A673 (cell line): ENCODE measurements around the gene BCL3. TPM values are rescaled to one million over a fixed set of nuclear protein-coding genes. Genes with fewer than 3 reads are reported as not detected.

Experiments used
- BruUV-seq: library from RNA; stranded (reverse); fragments of 400-500 nt; replicated peaks from 2 replicates; lab custom pipeline; 2021; lab: Mats Ljungman, UMichigan
- CTCF ChIA-PET: fragments of 300-600 bp; sonication (Branson Sonifier 250); formaldehyde crosslinking; loops from one replicate; lab custom pipeline; 2022; ENCODE audit warnings: antibody characterized with exemption; lab: Charles Lee
- POLR2A ChIA-PET: fragments of 300-600 bp; sonication (Branson Sonifier 250); formaldehyde crosslinking; loops from one replicate; lab custom pipeline; 2022; ENCODE audit warnings: antibody characterized with exemption; ENCODE audit not compliant: low non-redundant PET; lab: Charles Lee
- DNase-seq: peaks from one replicate; pipeline ENCODE4 v3.0.0-alpha.2; 2015; ENCODE audit warnings: low spot score
- H3K27ac ChIP-seq: fragments of 200-600 bp; sonication (generic); 2 replicates; pipeline ENCODE4 v1.5.1; 2016; ENCODE audit warnings: mixed run types, low read depth, mild to moderate bottlenecking, mixed read lengths, antibody characterized with exemption, low read length; ENCODE audit not compliant: poor library complexity, severe bottlenecking
- H3K27me3 ChIP-seq: fragments of 200-600 bp; sonication (generic); replicated peaks from 2 replicates; pipeline ENCODE4 v1.6.1; 2017; ENCODE audit warnings: mixed run types, low read depth, mild to moderate bottlenecking, mixed read lengths, antibody characterized with exemption, low read length; ENCODE audit not compliant: insufficient read depth, poor library complexity
- H3K36me3 ChIP-seq: fragments of 200-600 bp; sonication (generic); 2 replicates; pipeline ENCODE4 v1.6.1; 2016; ENCODE audit warnings: mixed run types, mild to moderate bottlenecking, mixed read lengths, antibody characterized with exemption, low read length; ENCODE audit not compliant: insufficient read depth, poor library complexity, severe bottlenecking
- H3K4me1 ChIP-seq: fragments of 200-600 bp; sonication (generic); 2 replicates; pipeline ENCODE4 v1.6.1; 2017; ENCODE audit warnings: mixed run types, mild to moderate bottlenecking, mixed read lengths, antibody characterized with exemption, low read length; ENCODE audit not compliant: insufficient read depth, poor library complexity, severe bottlenecking
- H3K4me3 ChIP-seq: fragments of 200-600 bp; sonication (generic); 2 replicates; pipeline ENCODE4 v1.5.1; 2016; ENCODE audit warnings: low read depth, mixed run types, mild to moderate bottlenecking, mixed read lengths, low read length; ENCODE audit not compliant: poor library complexity, severe bottlenecking
- H3K9me3 ChIP-seq: fragments of 200-600 bp; sonication (generic); 2 replicates; pipeline ENCODE4 v1.6.1; 2016; ENCODE audit warnings: mixed run types, low read depth, mild to moderate bottlenecking, mixed read lengths, antibody characterized with exemption, low read length; ENCODE audit not compliant: poor library complexity, severe bottlenecking
- EZH2 ChIP-seq: fragments of 200-600 bp; sonication (generic); IDR thresholded peaks from 2 replicates; pipeline ENCODE4 v1.6.1; 2017; ENCODE audit warnings: borderline replicate concordance, low read depth, mild to moderate bottlenecking, mixed read lengths, antibody characterized with exemption, low read length; ENCODE audit not compliant: poor library complexity, severe bottlenecking
- intact Hi-C: fragments of 100-400 bp; cut with micrococcal nuclease; formaldehyde crosslinking; loops from one replicate; pipeline ENCODE4 v1.10.0; 2022; ENCODE audit not compliant: unreplicated experiment
- total RNA-seq: library from RNA; stranded (reverse); gene quantifications from 2 replicates; pipeline ENCODE4 v1.2.3, GENCODE V29; 2021
- TF ChIP-seq, protein P1 (sequence below): fragments of 300-800, 200-600 bp; sonication (generic); conservative IDR thresholded peaks from 2 replicates; pipeline ENCODE4 v1.5.1; 2017; ENCODE audit warnings: low read depth, mild to moderate bottlenecking, antibody characterized with exemption, low read length, moderate library complexity, mixed read lengths

BCL3 gene
- total RNA-seq, 1 experiment from 2014 or later, result 6.6 TPM

DNA sequence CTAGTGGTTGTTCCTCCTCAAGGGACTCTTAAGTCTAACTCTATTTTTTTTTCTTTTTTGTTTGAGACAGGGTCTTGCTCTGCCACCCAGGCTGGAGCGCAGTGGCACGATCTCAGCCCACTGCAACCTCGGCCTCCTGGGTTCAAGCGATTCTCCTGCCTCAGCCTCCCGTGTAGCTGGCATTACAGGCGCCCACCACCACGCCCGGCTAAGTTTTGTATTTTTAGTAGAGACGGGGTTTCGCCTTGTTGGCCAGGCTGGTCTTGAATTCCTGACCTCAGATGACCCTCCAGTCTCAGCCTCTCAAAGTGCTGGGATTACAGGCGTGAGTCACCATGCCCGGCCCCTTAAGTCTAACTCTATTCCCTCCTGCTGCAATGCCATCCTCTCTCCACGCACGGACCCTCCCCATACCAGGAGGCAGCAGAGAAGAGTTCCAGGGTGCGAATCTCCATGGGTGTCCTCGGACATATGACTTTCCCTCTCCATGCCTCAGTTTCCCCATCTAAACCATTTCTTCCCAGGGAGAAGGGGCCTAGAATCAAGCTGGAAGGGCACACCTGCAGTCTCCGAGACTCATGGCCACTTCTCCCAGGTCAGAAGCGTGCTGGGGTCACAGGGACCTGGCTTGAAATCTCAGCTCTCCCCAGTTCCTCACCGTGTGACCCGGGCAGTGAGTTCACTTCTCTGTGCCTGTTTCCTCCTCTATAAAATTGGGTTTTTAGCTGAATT lies 6.0 kb upstream of the BCL3 start:
- BruUV-seq, result no TSS peak
- CTCF ChIA-PET, result interaction anchor here (0.6 kb wide), 1 partner anchor 19 kb away, joined by 3 read pairs; no protein-coding TSS in a partner anchor

DNA sequence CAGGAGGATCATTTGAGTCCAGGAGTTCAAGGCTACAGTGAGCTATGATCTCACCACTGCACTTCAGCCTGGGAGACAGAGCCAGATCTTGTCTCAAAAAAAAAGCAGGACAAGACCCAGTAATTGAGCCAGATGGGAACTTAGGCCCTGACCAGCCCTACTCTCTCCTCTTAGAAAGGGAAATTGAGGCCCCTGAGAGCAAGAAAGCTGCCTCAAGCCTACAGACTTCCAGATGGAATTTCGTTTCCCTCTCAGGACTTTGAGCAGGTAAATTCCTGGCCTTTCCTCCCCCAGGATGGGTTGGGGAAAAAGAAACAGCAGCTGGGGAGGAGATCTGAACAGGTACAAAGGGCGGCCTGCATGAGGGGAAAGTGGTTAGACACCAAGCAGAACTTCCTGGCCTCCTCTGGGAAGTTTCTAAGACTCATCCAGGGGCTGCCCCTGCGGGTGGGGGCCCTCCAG lies 3.6 kb upstream of the BCL3 start:
- no peaks in the 10 kb centered on the region for H3K27me3 ChIP-seq
- no peaks in the 10 kb centered on the region for H3K36me3 ChIP-seq
- CTCF ChIA-PET, result no interaction called here
- intact Hi-C loops, result no loop called here
- POLR2A ChIA-PET, result no interaction called here
- H3K4me1 ChIP-seq, result peaks cover 40% of the 10 kb centered on the region
- peak overlapping the region; percentile 50 for H3K27ac ChIP-seq
- no peak for DNase-seq
- H3K9me3 ChIP-seq, result no peaks in the 10 kb centered on the region
- BruUV-seq, result no TSS peak
- TF ChIP-seq, protein P1, sequence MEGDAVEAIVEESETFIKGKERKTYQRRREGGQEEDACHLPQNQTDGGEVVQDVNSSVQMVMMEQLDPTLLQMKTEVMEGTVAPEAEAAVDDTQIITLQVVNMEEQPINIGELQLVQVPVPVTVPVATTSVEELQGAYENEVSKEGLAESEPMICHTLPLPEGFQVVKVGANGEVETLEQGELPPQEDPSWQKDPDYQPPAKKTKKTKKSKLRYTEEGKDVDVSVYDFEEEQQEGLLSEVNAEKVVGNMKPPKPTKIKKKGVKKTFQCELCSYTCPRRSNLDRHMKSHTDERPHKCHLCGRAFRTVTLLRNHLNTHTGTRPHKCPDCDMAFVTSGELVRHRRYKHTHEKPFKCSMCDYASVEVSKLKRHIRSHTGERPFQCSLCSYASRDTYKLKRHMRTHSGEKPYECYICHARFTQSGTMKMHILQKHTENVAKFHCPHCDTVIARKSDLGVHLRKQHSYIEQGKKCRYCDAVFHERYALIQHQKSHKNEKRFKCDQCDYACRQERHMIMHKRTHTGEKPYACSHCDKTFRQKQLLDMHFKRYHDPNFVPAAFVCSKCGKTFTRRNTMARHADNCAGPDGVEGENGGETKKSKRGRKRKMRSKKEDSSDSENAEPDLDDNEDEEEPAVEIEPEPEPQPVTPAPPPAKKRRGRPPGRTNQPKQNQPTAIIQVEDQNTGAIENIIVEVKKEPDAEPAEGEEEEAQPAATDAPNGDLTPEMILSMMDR, result no peak
- no peak for TF ChIP-seq EZH2
- no peak overlapping the region for H3K4me3 ChIP-seq

More for the DNA sequence above, 6.0 kb upstream of the BCL3 start:
- H3K9me3 ChIP-seq, result no peaks in the 10 kb centered on the region
- no peaks in the 10 kb centered on the region for H3K36me3 ChIP-seq
- H3K27ac ChIP-seq, result peak overlapping the region; percentile 65
- DNase-seq, result no peak
- peaks cover 35% of the 10 kb centered on the region for H3K4me1 ChIP-seq
- POLR2A ChIA-PET, result no interaction called here
- TF ChIP-seq, protein P1, result no peak
- TF ChIP-seq EZH2, result no peak
- H3K27me3 ChIP-seq, result no peaks in the 10 kb centered on the region
- intact Hi-C loops, result no loop called here
- no peak overlapping the region for H3K4me3 ChIP-seq

DNA sequence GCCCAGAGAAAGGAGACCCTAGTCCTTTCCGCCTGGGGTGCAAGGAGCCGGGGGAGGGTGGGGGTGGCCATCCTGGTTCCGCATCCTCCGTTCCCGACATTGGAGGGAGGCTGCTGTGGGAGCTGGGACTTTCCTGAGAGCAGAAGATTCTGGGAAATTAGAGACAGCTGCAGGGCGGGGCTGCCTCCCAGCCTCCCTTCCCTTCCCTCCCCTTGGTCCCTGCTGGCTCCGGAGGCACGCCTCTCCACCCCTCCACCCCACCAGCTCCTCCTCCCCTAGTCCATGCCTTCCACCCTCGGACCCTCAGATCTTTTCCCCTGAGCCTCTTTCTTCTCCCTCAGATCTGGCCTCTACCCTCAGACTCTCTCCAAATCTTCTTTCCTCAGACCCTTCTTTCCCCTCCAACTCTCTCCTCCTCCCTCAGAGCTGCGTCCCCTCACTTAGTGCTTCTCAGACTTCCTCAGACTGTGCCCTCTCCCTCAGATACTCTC lies 3.1 kb upstream of the BCL3 start:
- intact Hi-C loops, result no loop called here
- Histone ChIP-seq H3K36me3 (no peaks in the 10 kb centered on the region), H3K4me3 (no peak overlapping the region), H3K4me1 (peaks cover 40% of the 10 kb centered on the region), H3K9me3 (no peaks in the 10 kb centered on the region), H3K27ac (peak overlapping the region; percentile 50), H3K27me3 (no peaks in the 10 kb centered on the region)
- CTCF ChIA-PET, result no interaction called here
- no TSS peak for BruUV-seq
- POLR2A ChIA-PET, result no interaction called here
- TF ChIP-seq, protein P1, result no peak
- no peak for TF ChIP-seq EZH2
- DNase-seq, result peak; percentile 74
